Memory B cell (primary cell): ENCODE results near the gene HSPB8.

Experiments
- ATAC-seq: fragments of 150-1000 bp; cut with Tn5 transposase; 2 replicates; pipeline ENCODE4 v1.10.0; 2021; ENCODE audit warnings: low read depth, mild to moderate bottlenecking, moderate library complexity
- DNase-seq, 2 donors: peaks; one replicate each; pipeline ENCODE4 v3.0.0; 2022; ENCODE audit warnings: low spot score in 2 of 2
- H3K27ac Mint-ChIP-seq: one replicate; pipeline ENCODE4 v1.8.0; 2022; ENCODE audit warnings: mild to moderate bottlenecking, moderate library complexity, mixed read lengths
- H3K27me3 Mint-ChIP-seq: one replicate; pipeline ENCODE4 v1.8.0; 2022; ENCODE audit warnings: mixed read lengths
- H3K36me3 Mint-ChIP-seq: one replicate; pipeline ENCODE4 v1.8.0; 2022; ENCODE audit warnings: mild to moderate bottlenecking, mixed read lengths
- H3K4me1 Mint-ChIP-seq: one replicate; pipeline ENCODE4 v1.8.0; 2022; ENCODE audit warnings: mixed read lengths
- H3K4me3 Mint-ChIP-seq: one replicate; pipeline ENCODE4 v1.8.0; 2022; ENCODE audit warnings: mild to moderate bottlenecking, moderate library complexity, mixed read lengths
- H3K9me3 Mint-ChIP-seq: one replicate; pipeline ENCODE4 v1.8.0; 2022; ENCODE audit warnings: mixed read lengths

HSPB8 gene

GRCh38 chr12:119179335-119180021 is 747 bp downstream of the HSPB8 start:
- Mint-ChIP-seq H3K9me3 (no peaks in the 10 kb centered on the region), H3K4me1 (no peaks in the 10 kb centered on the region)

GRCh38 chr12:119180380-119181040 is 1.8 kb downstream of the HSPB8 start:
- no peak overlapping the region for H3K27ac Mint-ChIP-seq
- no peaks in the 10 kb centered on the region for H3K4me1 Mint-ChIP-seq

More at GRCh38 chr12:119179335-119180021, 747 bp downstream of the HSPB8 start:
- no peak for ATAC-seq
- Mint-ChIP-seq H3K4me3 (no peak overlapping the region), H3K36me3 (no peaks in the 10 kb centered on the region), H3K27me3 (peaks cover 4% of the 10 kb centered on the region), H3K27ac (no peak overlapping the region)
- DNase-seq, result no peak

GRCh38 chr12:119181202-119181601 is 2.5 kb downstream of the HSPB8 start:
- Mint-ChIP-seq H3K27ac (no peak overlapping the region), H3K9me3 (no peaks in the 10 kb centered on the region)
- ATAC-seq, result no peak

More at GRCh38 chr12:119180380-119181040, 1.8 kb downstream of the HSPB8 start:
- no peak overlapping the region for H3K4me3 Mint-ChIP-seq
- no peaks in the 10 kb centered on the region for H3K36me3 Mint-ChIP-seq
- H3K27me3 Mint-ChIP-seq, result peaks cover 4% of the 10 kb centered on the region
- H3K9me3 Mint-ChIP-seq, result no peaks in the 10 kb centered on the region
- DNase-seq (no peak), ATAC-seq (no peak)

GRCh38 chr12:119181944-119182343 is 3.2 kb downstream of the HSPB8 start:
- no peak for DNase-seq
- H3K4me1 Mint-ChIP-seq, result no peaks in the 10 kb centered on the region
- no peaks in the 10 kb centered on the region for H3K36me3 Mint-ChIP-seq
- no peaks in the 10 kb centered on the region for H3K9me3 Mint-ChIP-seq
- no peak overlapping the region for H3K4me3 Mint-ChIP-seq
- no peak overlapping the region for H3K27ac Mint-ChIP-seq
- H3K27me3 Mint-ChIP-seq, result peaks cover 3% of the 10 kb centered on the region
- no peak for ATAC-seq

More at GRCh38 chr12:119181202-119181601, 2.5 kb downstream of the HSPB8 start:
- Mint-ChIP-seq H3K36me3 (no peaks in the 10 kb centered on the region), H3K4me1 (no peaks in the 10 kb centered on the region), H3K27me3 (peaks cover 4% of the 10 kb centered on the region), H3K4me3 (no peak overlapping the region)
- no peak for DNase-seq

- no peak for DNase-seq
- Mint-ChIP-seq H3K27me3 (peaks cover 3% of the 10 kb centered on the region), H3K4me3 (no peak overlapping the region)
Measured at GRCh38 chr12:119182701-119183493, 4.2 kb downstream of the HSPB8 start.

GRCh38 chr12:119183942-119184695 is 5.4 kb downstream of the HSPB8 start:
- peaks cover 2% of the 10 kb centered on the region for H3K27me3 Mint-ChIP-seq
- no peak overlapping the region for H3K4me3 Mint-ChIP-seq
- H3K36me3 Mint-ChIP-seq, result no peaks in the 10 kb centered on the region
- ATAC-seq (no peak), DNase-seq (no peak)
- no peak overlapping the region for H3K27ac Mint-ChIP-seq
- H3K4me1 Mint-ChIP-seq, result no peaks in the 10 kb centered on the region
- no peaks in the 10 kb centered on the region for H3K9me3 Mint-ChIP-seq

More at GRCh38 chr12:119182701-119183493, 4.2 kb downstream of the HSPB8 start:
- no peaks in the 10 kb centered on the region for H3K9me3 Mint-ChIP-seq
- no peak overlapping the region for H3K27ac Mint-ChIP-seq
- ATAC-seq, result no peak
- H3K36me3 Mint-ChIP-seq, result no peaks in the 10 kb centered on the region
- no peaks in the 10 kb centered on the region for H3K4me1 Mint-ChIP-seq

GRCh38 chr12:119195256-119195655 is 16.5 kb downstream of the HSPB8 start:
- H3K36me3 Mint-ChIP-seq, result no peaks in the 10 kb centered on the region
- peaks cover 3% of the 10 kb centered on the region for H3K27me3 Mint-ChIP-seq
- no peak overlapping the region for H3K4me3 Mint-ChIP-seq
- H3K27ac Mint-ChIP-seq, result no peak overlapping the region
- H3K9me3 Mint-ChIP-seq, result peaks cover 4% of the 10 kb centered on the region
- no peak for DNase-seq
- H3K4me1 Mint-ChIP-seq, result no peaks in the 10 kb centered on the region
- ATAC-seq, result no peak

GRCh38 chr12:119198440-119198839 is 19.7 kb downstream of the HSPB8 start:
- Mint-ChIP-seq H3K27me3 (peaks cover 3% of the 10 kb centered on the region), H3K9me3 (peaks cover 4% of the 10 kb centered on the region), H3K4me1 (no peaks in the 10 kb centered on the region), H3K36me3 (no peaks in the 10 kb centered on the region), H3K27ac (no peak overlapping the region), H3K4me3 (no peak overlapping the region)
- no peak for DNase-seq
- no peak for ATAC-seq

GRCh38 chr12:119200601-119201000 is 21.9 kb downstream of the HSPB8 start:
- no peak for ATAC-seq
- no peaks in the 10 kb centered on the region for H3K4me1 Mint-ChIP-seq
- H3K9me3 Mint-ChIP-seq, result no peaks in the 10 kb centered on the region
- no peak overlapping the region for H3K27ac Mint-ChIP-seq
- no peaks in the 10 kb centered on the region for H3K36me3 Mint-ChIP-seq
- H3K27me3 Mint-ChIP-seq, result peaks cover 1% of the 10 kb centered on the region
- H3K4me3 Mint-ChIP-seq, result no peak overlapping the region
- DNase-seq, result no peak

GRCh38 chr12:119201789-119202543 is 23.2 kb downstream of the HSPB8 start:
- H3K4me1 Mint-ChIP-seq, result no peaks in the 10 kb centered on the region
- no peak overlapping the region for H3K27ac Mint-ChIP-seq
- no peak overlapping the region for H3K4me3 Mint-ChIP-seq
- no peak for ATAC-seq
- DNase-seq, result no peak
- peaks cover 1% of the 10 kb centered on the region for H3K27me3 Mint-ChIP-seq
- no peaks in the 10 kb centered on the region for H3K36me3 Mint-ChIP-seq
- no peaks in the 10 kb centered on the region for H3K9me3 Mint-ChIP-seq

GRCh38 chr12:119202544-119202943 is 23.8 kb downstream of the HSPB8 start:
- no peaks in the 10 kb centered on the region for H3K9me3 Mint-ChIP-seq
- no peak for DNase-seq
- no peak for ATAC-seq
- H3K4me3 Mint-ChIP-seq, result no peak overlapping the region
- H3K4me1 Mint-ChIP-seq, result no peaks in the 10 kb centered on the region
- H3K27ac Mint-ChIP-seq, result no peak overlapping the region
- peaks cover 1% of the 10 kb centered on the region for H3K27me3 Mint-ChIP-seq
- H3K36me3 Mint-ChIP-seq, result no peaks in the 10 kb centered on the region

- Mint-ChIP-seq H3K4me1 (no peaks in the 10 kb centered on the region), H3K27me3 (no peaks in the 10 kb centered on the region), H3K9me3 (no peaks in the 10 kb centered on the region), H3K36me3 (no peaks in the 10 kb centered on the region), H3K4me3 (no peak overlapping the region), H3K27ac (no peak overlapping the region)
- ATAC-seq (no peak), DNase-seq (no peak)
Measured at GRCh38 chr12:119204131-119204530, 25.4 kb downstream of the HSPB8 start.

GRCh38 chr12:119204671-119205285 is 26.0 kb downstream of the HSPB8 start:
- H3K4me3 Mint-ChIP-seq, result no peak overlapping the region
- H3K27ac Mint-ChIP-seq, result no peak overlapping the region
- no peaks in the 10 kb centered on the region for H3K9me3 Mint-ChIP-seq
- no peaks in the 10 kb centered on the region for H3K27me3 Mint-ChIP-seq
- H3K4me1 Mint-ChIP-seq, result no peaks in the 10 kb centered on the region
- DNase-seq, result no peak
- ATAC-seq, result no peak
- no peaks in the 10 kb centered on the region for H3K36me3 Mint-ChIP-seq
